Skeletal muscle tissue (tissue), 4 donors: ENCODE data around the gene QSOX1. TPM values are rescaled to one million over a fixed set of nuclear protein-coding genes. Genes with fewer than 3 reads are reported as not detected.

Source experiments
- H3K27ac ChIP-seq: one replicate; pipeline ENCODE4 v1.7.0; 2013; ENCODE audit warnings: mild to moderate bottlenecking, low read depth, low read length, inconsistent platforms
- H3K27me3 ChIP-seq, 3 donors: one replicate each; pipeline ENCODE4 v1.7.0; 2013; ENCODE audit warnings: low read length in 3 of 3; ENCODE audit not compliant: control insufficient read depth in 3 of 3, insufficient read depth in 3 of 3
- H3K36me3 ChIP-seq, 3 donors: one replicate each; pipeline ENCODE4 v1.7.0; 2013; ENCODE audit warnings: low read length in 3 of 3; ENCODE audit not compliant: control insufficient read depth in 3 of 3, insufficient read depth in 3 of 3
- H3K4me1 ChIP-seq, 3 donors: one replicate each; pipeline ENCODE4 v1.7.0; 2013; ENCODE audit warnings: low read length in 3 of 3, mild to moderate bottlenecking in 3 of 3; ENCODE audit not compliant: control insufficient read depth in 3 of 3, insufficient read depth in 3 of 3
- H3K4me3 ChIP-seq, 3 donors: one replicate each; pipeline ENCODE4 v1.7.0; 2013; ENCODE audit warnings: low read length in 3 of 3
- H3K9ac ChIP-seq, 3 donors: one replicate each; pipeline ENCODE4 v1.7.0; 2013; ENCODE audit warnings: low read length in 3 of 3, mild to moderate bottlenecking in 3 of 3, moderate library complexity in 2 of 3, low read depth in 1 of 3
- H3K9me3 ChIP-seq, 3 donors: one replicate each; pipeline ENCODE4 v1.7.0; 2013; ENCODE audit warnings: low read length in 3 of 3; ENCODE audit not compliant: control insufficient read depth in 3 of 3
- total RNA-seq: library from RNA; depleted of rRNA; stranded (reverse); fragments of >200 nt; gene quantifications from one replicate; pipeline ENCODE4 v1.2.3, GENCODE V29; 2014
- donor health status: Osteomylitis.

The QSOX1 gene
- total RNA-seq, 1 donor from 2014 or later = 4.2 TPM

- no peaks in the 10 kb centered on the region for H3K27me3 ChIP-seq
- no peak overlapping the region for H3K9ac ChIP-seq
- H3K36me3 ChIP-seq = peaks cover 55 to 67% (median 57%) of the 10 kb centered on the region in 3 donors
- no peaks in the 10 kb centered on the region for H3K4me1 ChIP-seq
- no peak overlapping the region for H3K27ac ChIP-seq
- no peaks in the 10 kb centered on the region for H3K9me3 ChIP-seq
- H3K4me3 ChIP-seq = no peak overlapping the region
Measured at GRCh38 chr1:180185281-180185680, 30.6 kb downstream of the QSOX1 start.

- Histone ChIP-seq H3K36me3 (peaks cover 63 to 75% (median 64%) of the 10 kb centered on the region in 3 donors), H3K9ac (no peak overlapping the region), H3K9me3 (no peaks in the 10 kb centered on the region), H3K4me3 (no peak overlapping the region), H3K4me1 (no peaks in the 10 kb centered on the region), H3K27ac (no peak overlapping the region), H3K27me3 (no peaks in the 10 kb centered on the region)
Measured at GRCh38 chr1:180185971-180186645, 31.4 kb downstream of the QSOX1 start.

- H3K27ac ChIP-seq = no peak overlapping the region
- no peaks in the 10 kb centered on the region for H3K9me3 ChIP-seq
- H3K27me3 ChIP-seq = no peaks in the 10 kb centered on the region
- H3K4me1 ChIP-seq = no peaks in the 10 kb centered on the region
- H3K36me3 ChIP-seq = peaks cover 68 to 80% (median 70%) of the 10 kb centered on the region in 3 donors
- no peak overlapping the region for H3K9ac ChIP-seq
- H3K4me3 ChIP-seq = no peak overlapping the region
Measured at GRCh38 chr1:180186831-180187230, 32.2 kb downstream of the QSOX1 start.

- Histone ChIP-seq H3K4me3 (no peak overlapping the region), H3K27ac (no peak overlapping the region), H3K36me3 (peaks cover 67 to 75% (median 68%) of the 10 kb centered on the region in 3 donors)
Measured at GRCh38 chr1:180187626-180188025, 33.0 kb downstream of the QSOX1 start.

GRCh38 chr1:180188091-180188506, 33.4 kb downstream of the QSOX1 start:
- no peaks in the 10 kb centered on the region for H3K4me1 ChIP-seq

More at GRCh38 chr1:180187626-180188025, 33.0 kb downstream of the QSOX1 start:
- H3K27me3 ChIP-seq = no peaks in the 10 kb centered on the region
- H3K9me3 ChIP-seq = no peaks in the 10 kb centered on the region
- H3K4me1 ChIP-seq = no peaks in the 10 kb centered on the region
- no peak overlapping the region for H3K9ac ChIP-seq

GRCh38 chr1:180188684-180189175, 34.1 kb downstream of the QSOX1 start:
- H3K4me3 ChIP-seq = no peak overlapping the region
- no peak overlapping the region for H3K27ac ChIP-seq
- no peaks in the 10 kb centered on the region for H3K4me1 ChIP-seq
- H3K36me3 ChIP-seq = peaks cover 68 to 74% (median 70%) of the 10 kb centered on the region in 3 donors
- no peaks in the 10 kb centered on the region for H3K9me3 ChIP-seq
- H3K9ac ChIP-seq = no peak overlapping the region
- no peaks in the 10 kb centered on the region for H3K27me3 ChIP-seq

More at GRCh38 chr1:180188091-180188506, 33.4 kb downstream of the QSOX1 start:
- Histone ChIP-seq H3K27me3 (no peaks in the 10 kb centered on the region), H3K4me3 (no peak overlapping the region), H3K36me3 (peaks cover 69 to 74% (median 69%) of the 10 kb centered on the region in 3 donors), H3K27ac (no peak overlapping the region), H3K9me3 (no peaks in the 10 kb centered on the region), H3K9ac (no peak overlapping the region)

- H3K4me1 ChIP-seq = no peaks in the 10 kb centered on the region
- H3K4me3 ChIP-seq = no peak overlapping the region
- H3K27me3 ChIP-seq = no peaks in the 10 kb centered on the region
- H3K9me3 ChIP-seq = no peaks in the 10 kb centered on the region
- peaks cover 63 to 69% (median 67%) of the 10 kb centered on the region in 3 donors for H3K36me3 ChIP-seq
- H3K27ac ChIP-seq = no peak overlapping the region
- no peak overlapping the region for H3K9ac ChIP-seq
Measured at GRCh38 chr1:180190091-180190490, 35.4 kb downstream of the QSOX1 start.

- no peak overlapping the region for H3K9ac ChIP-seq
- H3K36me3 ChIP-seq = peaks cover 57 to 58% (median 58%) of the 10 kb centered on the region in 3 donors
- no peaks in the 10 kb centered on the region for H3K27me3 ChIP-seq
Measured at GRCh38 chr1:180192172-180192571, 37.5 kb downstream of the QSOX1 start.

GRCh38 chr1:180193141-180194047, 38.7 kb downstream of the QSOX1 start:
- Histone ChIP-seq H3K4me1 (no peaks in the 10 kb centered on the region), H3K9ac (no peak overlapping the region), H3K27me3 (no peaks in the 10 kb centered on the region), H3K36me3 (peaks cover 53 to 59% (median 57%) of the 10 kb centered on the region in 3 donors), H3K4me3 (no peak overlapping the region), H3K27ac (no peak overlapping the region), H3K9me3 (no peaks in the 10 kb centered on the region)

More at GRCh38 chr1:180192172-180192571, 37.5 kb downstream of the QSOX1 start:
- H3K4me3 ChIP-seq = no peak overlapping the region
- H3K4me1 ChIP-seq = no peaks in the 10 kb centered on the region
- no peak overlapping the region for H3K27ac ChIP-seq
- H3K9me3 ChIP-seq = no peaks in the 10 kb centered on the region

GRCh38 chr1:180194048-180194425, 39.4 kb downstream of the QSOX1 start:
- no peak overlapping the region for H3K27ac ChIP-seq
- H3K4me3 ChIP-seq = no peak overlapping the region
- H3K36me3 ChIP-seq = peaks cover 47 to 54% (median 51%) of the 10 kb centered on the region in 3 donors
- no peaks in the 10 kb centered on the region for H3K9me3 ChIP-seq
- no peaks in the 10 kb centered on the region for H3K27me3 ChIP-seq
- H3K4me1 ChIP-seq = no peaks in the 10 kb centered on the region
- no peak overlapping the region for H3K9ac ChIP-seq
